DMS 273 treated with DMSO at 0.1 percent for 48 hours (cell line): Measurements from ENCODE around the gene PDLIM5.
A peak's percentile ranks its signal among the peaks of the same experiment; 100 is the strongest.
"Not testable (repeated sequence)": the region's sequence is repeated elsewhere in the genome, so short reads cannot be mapped to it uniquely, and the experiment has no call there.

Experiments used
- DNase-seq: peaks from one replicate; lab custom pipeline; 2025; lab: John Stamatoyannopoulos, UW

Gene PDLIM5

GRCh38 chr4:94451695-94452475, at the start of gene PDLIM5:
Gene PDLIM5 (plus strand): TSS chr4:94451942. CDS start chr4:94455289, 3,347 bp downstream.
- peak; percentile 60 for DNase-seq

- not testable (repeated sequence) for DNase-seq
Observed at GRCh38 chr4:94402439-94402838, 49.3 kb upstream of the PDLIM5 start.

- no peak for DNase-seq
Observed at GRCh38 chr4:94403751-94404150, 48.0 kb upstream of the PDLIM5 start.

- peak; percentile 42 for DNase-seq
Observed at GRCh38 chr4:94406668-94407437, 44.9 kb upstream of the PDLIM5 start.

GRCh38 chr4:94407846-94408245, 43.9 kb upstream of the PDLIM5 start:
- no peak for DNase-seq

GRCh38 chr4:94408549-94409374, 43.0 kb upstream of the PDLIM5 start:
- no peak for DNase-seq

- no peak for DNase-seq
Observed at GRCh38 chr4:94409375-94409679, 42.4 kb upstream of the PDLIM5 start.

- no peak for DNase-seq
Observed at GRCh38 chr4:94409962-94410361, 41.8 kb upstream of the PDLIM5 start.

- peak; percentile 39 for DNase-seq
Observed at GRCh38 chr4:94410678-94411206, 41.0 kb upstream of the PDLIM5 start.

- DNase-seq: no peak
Observed at GRCh38 chr4:94411296-94411695, 40.4 kb upstream of the PDLIM5 start.

GRCh38 chr4:94412019-94412657, 39.6 kb upstream of the PDLIM5 start:
- no peak for DNase-seq

- DNase-seq: no peak
Observed at GRCh38 chr4:94412658-94413038, 39.1 kb upstream of the PDLIM5 start.

- DNase-seq: no peak
Observed at GRCh38 chr4:94413085-94413840, 38.5 kb upstream of the PDLIM5 start.

- DNase-seq: no peak
Observed at GRCh38 chr4:94414907-94415306, 36.8 kb upstream of the PDLIM5 start.

- DNase-seq: no peak
Observed at GRCh38 chr4:94415448-94415847, 36.3 kb upstream of the PDLIM5 start.

GRCh38 chr4:94416335-94416734, 35.4 kb upstream of the PDLIM5 start:
- DNase-seq: no peak

GRCh38 chr4:94416981-94417380, 34.8 kb upstream of the PDLIM5 start:
- DNase-seq: no peak

GRCh38 chr4:94419549-94419948, 32.2 kb upstream of the PDLIM5 start:
- DNase-seq: no peak

- DNase-seq: no peak
Observed at GRCh38 chr4:94419956-94420355, 31.8 kb upstream of the PDLIM5 start.

- DNase-seq: no peak
Observed at GRCh38 chr4:94420356-94420755, 31.4 kb upstream of the PDLIM5 start.

- no peak for DNase-seq
Observed at GRCh38 chr4:94426783-94427182, 25.0 kb upstream of the PDLIM5 start.
